ENCODE measurements around the gene TECPR2.
A peak's percentile ranks its signal among the peaks of the same experiment; 100 is the strongest.
"Not testable (repeated sequence)": the region's sequence is repeated elsewhere in the genome, so short reads cannot be mapped to it uniquely, and the experiment has no call there.

Gene TECPR2

GRCh38 chr14:102510616-102511520 lies 148.1 kb downstream of the TECPR2 start:
- peak; percentile 56 for DNase-seq

- DNase-seq: no peak
These were observed 148.8 kb downstream of the TECPR2 start for GRCh38 chr14:102511538-102511937.

GRCh38 chr14:102512793-102513300 lies 150.1 kb downstream of the TECPR2 start:
- DNase-seq: no peak

- DNase-seq: no peak
These were observed 151.4 kb downstream of the TECPR2 start for GRCh38 chr14:102513899-102514772.

GRCh38 chr14:102514987-102515733 lies 152.4 kb downstream of the TECPR2 start:
- DNase-seq: no peak

- peak; percentile 92 for DNase-seq
These were observed 154.0 kb downstream of the TECPR2 start for GRCh38 chr14:102516531-102517391.

GRCh38 chr14:102517392-102518062 lies 154.8 kb downstream of the TECPR2 start:
- peak; percentile 69 for DNase-seq

- no peak for DNase-seq
These were observed 155.4 kb downstream of the TECPR2 start for GRCh38 chr14:102518063-102518648.

- not testable (repeated sequence) for DNase-seq
These were observed 157.0 kb downstream of the TECPR2 start for GRCh38 chr14:102519709-102520108.

- DNase-seq: no peak
These were observed 160.4 kb downstream of the TECPR2 start for GRCh38 chr14:102523200-102523568.

- DNase-seq: no peak
These were observed 161.1 kb downstream of the TECPR2 start for GRCh38 chr14:102523569-102524450.

- DNase-seq: peak; percentile 89
These were observed 161.9 kb downstream of the TECPR2 start for GRCh38 chr14:102524451-102525218.

GRCh38 chr14:102525219-102525928 lies 162.6 kb downstream of the TECPR2 start:
- DNase-seq: no peak

- no peak for DNase-seq
These were observed 163.3 kb downstream of the TECPR2 start for GRCh38 chr14:102525929-102526497.

- DNase-seq: no peak
These were observed 165.9 kb downstream of the TECPR2 start for GRCh38 chr14:102528431-102529170.

- no peak for DNase-seq
These were observed 168.2 kb downstream of the TECPR2 start for GRCh38 chr14:102530828-102531478.
